Cardiac fibroblast (primary cell): ENCODE measurements around the gene TRIL.

Experiments
- DNase-seq, 2 donors: peaks; one replicate each; pipeline versions ENCODE4 v3.0.0 to v3.0.0-alpha.2; 2010; ENCODE audit warnings: low read depth in 2 of 2
- H3K4me3 ChIP-seq, 2 donors: replicated peaks in 1 of 2; 1 replicate in 1 of 2; 2 replicates in 1 of 2; pipeline ENCODE4 v1.5.1; 2011; ENCODE audit warnings: low read depth in 2 of 2, low read length in 2 of 2, mild to moderate bottlenecking in 2 of 2, moderate library complexity in 1 of 2
- TF ChIP-seq, protein P1 (sequence below): IDR thresholded peaks from one replicate; pipeline ENCODE4 v1.5.1; 2011; ENCODE audit warnings: low read depth, mild to moderate bottlenecking, low read length, inconsistent platforms

The TRIL gene

DNA sequence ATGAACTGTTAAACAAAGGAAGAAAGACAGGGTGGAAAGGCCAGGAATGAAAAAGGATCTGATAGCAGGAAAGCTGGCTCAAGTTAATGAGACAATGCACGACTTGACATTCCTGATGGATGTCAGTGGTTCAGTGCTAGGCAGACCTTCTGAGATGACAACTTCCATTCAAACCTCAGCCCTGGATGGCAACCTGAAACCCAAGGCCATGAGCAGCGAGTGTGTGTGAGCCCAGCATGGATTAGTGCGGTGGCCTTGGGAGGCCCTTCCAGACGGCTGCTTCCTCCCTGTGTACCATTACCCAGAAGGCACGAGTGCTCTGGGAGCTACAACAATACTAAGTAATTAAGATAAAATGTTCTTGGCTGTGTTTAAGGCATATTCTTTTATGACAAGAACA lies 18.8 kb downstream of the TRIL start:
- no peak overlapping the region for H3K4me3 ChIP-seq
- no peak for DNase-seq
- TF ChIP-seq, protein P1, sequence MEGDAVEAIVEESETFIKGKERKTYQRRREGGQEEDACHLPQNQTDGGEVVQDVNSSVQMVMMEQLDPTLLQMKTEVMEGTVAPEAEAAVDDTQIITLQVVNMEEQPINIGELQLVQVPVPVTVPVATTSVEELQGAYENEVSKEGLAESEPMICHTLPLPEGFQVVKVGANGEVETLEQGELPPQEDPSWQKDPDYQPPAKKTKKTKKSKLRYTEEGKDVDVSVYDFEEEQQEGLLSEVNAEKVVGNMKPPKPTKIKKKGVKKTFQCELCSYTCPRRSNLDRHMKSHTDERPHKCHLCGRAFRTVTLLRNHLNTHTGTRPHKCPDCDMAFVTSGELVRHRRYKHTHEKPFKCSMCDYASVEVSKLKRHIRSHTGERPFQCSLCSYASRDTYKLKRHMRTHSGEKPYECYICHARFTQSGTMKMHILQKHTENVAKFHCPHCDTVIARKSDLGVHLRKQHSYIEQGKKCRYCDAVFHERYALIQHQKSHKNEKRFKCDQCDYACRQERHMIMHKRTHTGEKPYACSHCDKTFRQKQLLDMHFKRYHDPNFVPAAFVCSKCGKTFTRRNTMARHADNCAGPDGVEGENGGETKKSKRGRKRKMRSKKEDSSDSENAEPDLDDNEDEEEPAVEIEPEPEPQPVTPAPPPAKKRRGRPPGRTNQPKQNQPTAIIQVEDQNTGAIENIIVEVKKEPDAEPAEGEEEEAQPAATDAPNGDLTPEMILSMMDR: no peak

DNA sequence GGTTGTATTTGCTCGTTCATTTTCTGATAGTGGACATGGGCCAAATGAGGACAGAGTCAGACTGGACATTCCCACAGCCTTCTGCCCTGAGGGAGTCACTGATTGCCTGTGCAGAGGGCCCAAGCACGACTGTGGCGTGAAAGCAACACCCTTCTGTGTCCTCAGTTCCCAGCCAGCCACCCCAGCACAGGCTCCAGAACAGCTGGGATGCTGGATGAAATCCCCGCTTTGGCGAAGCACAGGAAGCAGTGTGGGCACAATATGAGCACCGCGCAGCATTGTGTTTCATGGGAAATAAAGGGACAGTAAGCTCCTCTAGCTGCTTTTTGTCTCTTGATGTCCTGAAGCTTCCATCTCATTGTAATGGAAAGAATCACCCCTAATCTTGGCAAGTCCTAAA lies 20.5 kb downstream of the TRIL start:
- DNase-seq: no peak
- TF ChIP-seq, protein P1: no peak
- no peak overlapping the region for H3K4me3 ChIP-seq

DNA sequence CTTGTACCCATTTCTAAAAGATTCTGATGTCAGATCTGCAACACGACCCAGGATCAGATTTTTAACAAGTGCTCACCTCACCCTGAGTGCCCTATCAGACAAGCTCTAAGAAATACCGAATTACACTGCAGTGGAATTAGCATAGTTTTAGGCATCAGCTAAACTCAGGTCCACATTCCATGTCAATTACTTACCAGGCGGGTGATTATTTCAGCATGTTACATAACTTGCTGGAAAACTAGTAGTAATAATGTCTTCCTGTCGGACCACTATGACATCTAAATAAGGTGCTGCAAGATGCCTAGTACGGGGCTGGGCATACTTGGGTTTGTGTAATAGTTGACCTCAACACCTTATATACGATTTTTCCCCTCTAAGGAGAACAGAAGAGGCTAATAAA lies 21.0 kb downstream of the TRIL start:
- no peak overlapping the region for H3K4me3 ChIP-seq
- TF ChIP-seq, protein P1: no peak
- DNase-seq: no peak

DNA sequence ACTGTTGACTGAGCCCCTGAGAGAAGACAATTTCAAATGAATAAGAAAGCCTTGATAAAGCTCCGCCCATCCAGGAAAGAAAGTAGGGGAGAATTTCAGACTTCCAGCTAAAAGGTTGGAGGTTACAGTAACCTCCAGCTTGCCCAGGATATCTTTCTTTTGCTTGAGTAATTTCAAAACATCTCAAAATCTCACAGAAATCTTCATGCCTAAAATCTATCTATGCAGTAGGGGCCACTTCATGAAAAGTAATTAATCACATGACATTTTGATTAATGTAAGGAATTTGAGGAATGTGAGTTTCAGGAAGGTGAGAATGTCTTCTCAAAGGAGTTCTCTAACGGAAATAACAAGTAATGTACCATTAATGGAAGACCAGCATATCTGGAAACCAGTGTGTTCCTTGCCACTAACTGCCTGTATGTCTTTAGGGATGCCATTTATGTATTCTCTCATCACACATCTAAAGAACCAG lies 24.2 kb downstream of the TRIL start:
- TF ChIP-seq, protein P1: no peak
- no peak overlapping the region for H3K4me3 ChIP-seq
- no peak for DNase-seq

DNA sequence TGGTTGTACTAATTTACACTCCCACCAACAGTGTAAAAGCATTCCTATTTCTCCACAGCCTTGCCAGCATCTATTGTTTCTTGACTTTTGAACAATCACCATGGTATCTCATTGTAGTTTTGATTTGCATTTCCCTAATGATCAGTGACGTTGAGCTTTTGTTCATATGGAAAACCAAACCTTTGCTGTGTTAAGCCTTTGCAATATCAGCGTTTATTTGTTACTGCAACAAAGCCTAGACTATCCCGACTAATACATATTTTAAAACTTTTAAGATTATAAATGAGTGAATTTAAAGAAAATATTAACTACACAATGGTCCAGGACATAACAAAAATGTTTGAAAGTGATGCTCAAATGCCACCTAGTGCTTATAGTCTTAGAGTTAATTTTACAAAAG lies 26.6 kb downstream of the TRIL start:
- no peak overlapping the region for H3K4me3 ChIP-seq
- TF ChIP-seq, protein P1: no peak
- DNase-seq: no peak

DNA sequence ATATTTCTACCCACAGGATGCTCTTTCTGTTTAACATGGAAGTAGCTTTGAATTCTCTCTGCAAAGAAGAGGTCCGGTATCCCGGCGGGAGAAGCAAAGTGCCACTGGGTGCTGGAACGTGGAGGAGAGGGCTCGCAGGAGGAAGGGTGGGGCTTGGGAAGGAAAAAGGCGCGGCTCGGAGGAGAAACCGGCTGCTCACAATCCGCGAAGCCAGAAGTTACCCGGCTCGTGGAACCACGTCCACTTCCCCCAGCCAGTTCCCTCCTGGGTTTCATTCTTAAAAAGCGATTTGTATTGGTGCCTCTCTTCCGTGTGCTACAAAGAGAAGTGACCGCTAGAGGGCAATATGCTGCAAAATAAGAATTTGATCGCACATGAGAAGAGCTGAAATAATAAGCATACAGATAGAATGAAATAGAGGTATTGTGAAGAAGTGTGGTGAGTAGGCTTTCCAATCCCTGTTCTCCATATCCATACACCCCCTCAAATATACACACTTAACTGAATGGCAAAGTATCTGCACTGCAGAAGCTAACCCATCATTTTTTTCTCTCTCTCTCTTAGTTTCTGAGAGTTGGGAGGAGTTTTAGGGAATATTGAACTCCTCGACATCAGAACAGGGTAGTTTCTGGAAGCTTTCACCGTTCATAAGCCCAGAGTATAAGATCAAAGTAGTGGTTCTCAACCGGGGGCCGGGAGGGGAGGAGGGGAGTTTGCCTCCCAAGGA lies 31.1 kb downstream of the TRIL start:
- peak overlapping the region; percentile 50 to 56 for H3K4me3 ChIP-seq
- TF ChIP-seq, protein P1: peak; percentile 78
- peak; percentile 92 to 95 for DNase-seq
